Loucy (cell line): ENCODE results near the gene WWOX.

Experiments used
- H2AFZ ChIP-seq: fragments of 200-600 bp; sonication (generic); 2 replicates; pipeline ENCODE4 v1.6.0; 2016; ENCODE audit warnings: antibody characterized with exemption, mild to moderate bottlenecking, low read length, moderate library complexity
- H3F3A ChIP-seq: fragments of 200-600 bp; 2 replicates; pipeline ENCODE4 v1.6.0; 2016; ENCODE audit warnings: antibody characterized with exemption, low read depth, mild to moderate bottlenecking
- H3K27me3 ChIP-seq: fragments of 200-600 bp; sonication (generic); 2 replicates; pipeline ENCODE4 v1.6.1; 2014; ENCODE audit warnings: low read length, mild to moderate bottlenecking; ENCODE audit not compliant: insufficient read depth, poor library complexity, severe bottlenecking
- H3K36me3 ChIP-seq: fragments of 200-600 bp; sonication (generic); 2 replicates; pipeline ENCODE4 v1.6.1; 2016; ENCODE audit warnings: low read length; ENCODE audit not compliant: insufficient read depth
- H3K4me1 ChIP-seq: fragments of 200-600 bp; sonication (generic); 2 replicates; pipeline ENCODE4 v1.5.1; 2014; ENCODE audit warnings: low read length, mild to moderate bottlenecking; ENCODE audit not compliant: insufficient read depth, poor library complexity, severe bottlenecking
- H3K4me2 ChIP-seq: fragments of 200-600 bp; sonication (generic); 2 replicates; pipeline ENCODE4 v1.6.0; 2014; ENCODE audit warnings: antibody characterized with exemption, low read length, low read depth, mild to moderate bottlenecking; ENCODE audit not compliant: poor library complexity, severe bottlenecking
- H3K4me3 ChIP-seq: fragments of 200-600 bp; sonication (generic); 2 replicates; pipeline ENCODE4 v1.5.1; 2014; ENCODE audit warnings: low read length, mild to moderate bottlenecking, mixed read lengths; ENCODE audit not compliant: poor library complexity, severe bottlenecking
- H3K79me2 ChIP-seq: fragments of 200-600 bp; sonication (generic); 2 replicates; pipeline ENCODE4 v1.6.1; 2014; ENCODE audit warnings: low read length; ENCODE audit not compliant: insufficient read depth
- H3K9ac ChIP-seq: fragments of 200-600 bp; sonication (generic); 2 replicates; pipeline ENCODE4 v1.6.0; 2014; ENCODE audit warnings: mild to moderate bottlenecking, low read depth, low read length, moderate library complexity; ENCODE audit not compliant: poor library complexity, severe bottlenecking
- H3K9me2 ChIP-seq: fragments of 200-600 bp; sonication (generic); replicated peaks from 2 replicates; pipeline ENCODE4 v1.6.1; 2016; ENCODE audit warnings: low read depth, low read length, mixed read lengths
- H3K9me3 ChIP-seq: fragments of 200-600 bp; sonication (generic); 2 replicates; pipeline ENCODE4 v1.6.1; 2014; ENCODE audit warnings: mild to moderate bottlenecking, antibody characterized with exemption, low read length, low read depth; ENCODE audit not compliant: insufficient read depth
- H4K20me1 ChIP-seq: fragments of 200-600 bp; sonication (generic); 2 replicates; pipeline ENCODE4 v1.6.0; 2014; ENCODE audit warnings: antibody characterized with exemption, low read length, mild to moderate bottlenecking; ENCODE audit not compliant: insufficient read depth, poor library complexity, severe bottlenecking
- EZH2phosphoT487 ChIP-seq: fragments of 200-600 bp; IDR thresholded peaks from 2 replicates; pipeline ENCODE4 v1.6.1; 2018; ENCODE audit warnings: antibody characterized with exemption, mild to moderate bottlenecking, moderate library complexity, borderline replicate concordance
- TF ChIP-seq, protein P1 (sequence below): fragments of 200-600 bp; sonication (generic); conservative IDR thresholded peaks from 2 replicates; pipeline ENCODE4 v1.5.1; 2014; ENCODE audit warnings: mild to moderate bottlenecking, antibody characterized with exemption, low read length

Gene WWOX

GRCh38 chr16:78256686-78257375, 157.4 kb downstream of the WWOX start:
- Histone ChIP-seq H3K4me2 (no peak overlapping the region), H3K9me2 (no peaks in the 10 kb centered on the region), H3K36me3 (no peaks in the 10 kb centered on the region), H3K4me3 (no peak overlapping the region), H2AFZ (no peak overlapping the region), H3K9ac (no peak overlapping the region), H3F3A (no peaks in the 10 kb centered on the region), H3K79me2 (no peaks in the 10 kb centered on the region), H3K4me1 (peaks cover 11% of the 10 kb centered on the region), H4K20me1 (no peaks in the 10 kb centered on the region), H3K27me3 (no peaks in the 10 kb centered on the region), H3K9me3 (no peaks in the 10 kb centered on the region)
- TF ChIP-seq, protein P1, sequence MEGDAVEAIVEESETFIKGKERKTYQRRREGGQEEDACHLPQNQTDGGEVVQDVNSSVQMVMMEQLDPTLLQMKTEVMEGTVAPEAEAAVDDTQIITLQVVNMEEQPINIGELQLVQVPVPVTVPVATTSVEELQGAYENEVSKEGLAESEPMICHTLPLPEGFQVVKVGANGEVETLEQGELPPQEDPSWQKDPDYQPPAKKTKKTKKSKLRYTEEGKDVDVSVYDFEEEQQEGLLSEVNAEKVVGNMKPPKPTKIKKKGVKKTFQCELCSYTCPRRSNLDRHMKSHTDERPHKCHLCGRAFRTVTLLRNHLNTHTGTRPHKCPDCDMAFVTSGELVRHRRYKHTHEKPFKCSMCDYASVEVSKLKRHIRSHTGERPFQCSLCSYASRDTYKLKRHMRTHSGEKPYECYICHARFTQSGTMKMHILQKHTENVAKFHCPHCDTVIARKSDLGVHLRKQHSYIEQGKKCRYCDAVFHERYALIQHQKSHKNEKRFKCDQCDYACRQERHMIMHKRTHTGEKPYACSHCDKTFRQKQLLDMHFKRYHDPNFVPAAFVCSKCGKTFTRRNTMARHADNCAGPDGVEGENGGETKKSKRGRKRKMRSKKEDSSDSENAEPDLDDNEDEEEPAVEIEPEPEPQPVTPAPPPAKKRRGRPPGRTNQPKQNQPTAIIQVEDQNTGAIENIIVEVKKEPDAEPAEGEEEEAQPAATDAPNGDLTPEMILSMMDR = no peak
- no peak for TF ChIP-seq EZH2phosphoT487

- TF ChIP-seq, protein P1 = no peak
- Histone ChIP-seq H3K36me3 (no peaks in the 10 kb centered on the region), H3K4me2 (no peak overlapping the region), H3K27me3 (no peaks in the 10 kb centered on the region), H3K79me2 (no peaks in the 10 kb centered on the region), H3K9me3 (no peaks in the 10 kb centered on the region), H4K20me1 (no peaks in the 10 kb centered on the region), H3K4me1 (peaks cover 11% of the 10 kb centered on the region), H3K4me3 (no peak overlapping the region), H3F3A (no peaks in the 10 kb centered on the region), H3K9me2 (no peaks in the 10 kb centered on the region), H3K9ac (no peak overlapping the region), H2AFZ (no peak overlapping the region)
Measured at GRCh38 chr16:78257376-78257728, 157.9 kb downstream of the WWOX start.

DNA sequence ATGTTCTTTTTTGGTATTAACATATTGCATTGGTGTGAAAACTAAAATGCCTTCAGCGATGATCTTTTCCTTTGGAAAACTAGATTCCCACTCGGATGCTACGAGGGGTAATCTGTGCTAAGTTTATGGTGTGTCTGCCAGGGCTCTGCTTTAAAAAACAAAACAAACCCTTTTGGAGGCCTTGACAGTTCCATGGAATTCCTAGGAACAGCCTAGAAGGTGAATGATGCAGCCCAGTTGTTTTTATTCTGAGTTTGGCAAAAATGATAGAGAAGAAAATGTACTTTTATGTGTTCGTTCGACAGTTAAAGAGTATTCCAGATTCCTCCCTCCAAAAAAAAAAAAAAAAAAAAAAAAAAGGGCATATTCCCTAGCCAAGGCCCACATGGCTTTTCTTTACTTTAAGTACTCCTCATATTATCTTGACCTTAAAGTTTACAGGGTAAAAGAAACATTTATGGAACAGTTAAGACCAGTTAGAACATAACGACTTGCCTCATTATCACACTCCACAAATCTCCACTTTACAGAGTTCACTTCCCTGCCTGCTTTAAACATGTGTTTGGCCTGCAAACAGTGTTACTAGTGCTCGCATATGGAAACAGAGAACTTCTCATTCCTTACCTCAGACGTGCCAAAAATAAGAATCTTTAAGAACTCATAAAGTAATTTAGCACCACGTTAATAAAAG, 159.1 kb downstream of the WWOX start:
- H2AFZ ChIP-seq = peak overlapping the region; percentile 17; the same call in 1 of the 2 replicates
- H3K4me1 ChIP-seq = peaks cover 11% of the 10 kb centered on the region
- H3K9me3 ChIP-seq = no peaks in the 10 kb centered on the region
- H3K9me2 ChIP-seq = no peaks in the 10 kb centered on the region
- no peak overlapping the region for H3K9ac ChIP-seq
- H3K27me3 ChIP-seq = no peaks in the 10 kb centered on the region
- TF ChIP-seq EZH2phosphoT487 = no peak
- TF ChIP-seq, protein P1 = no peak
- no peaks in the 10 kb centered on the region for H4K20me1 ChIP-seq
- no peak overlapping the region for H3K4me3 ChIP-seq
- H3K36me3 ChIP-seq = no peaks in the 10 kb centered on the region
- H3K79me2 ChIP-seq = no peaks in the 10 kb centered on the region
- H3K4me2 ChIP-seq = no peak overlapping the region
- H3F3A ChIP-seq = no peaks in the 10 kb centered on the region
